Gastrocnemius medialis (tissue), 4 donors: Measurements from ENCODE around the gene RYR3. TPM values are rescaled to one million over a fixed set of nuclear protein-coding genes. Genes with fewer than 3 reads are reported as not detected.

Source experiments
- ATAC-seq, 2 donors: fragments of 150-250 bp; one replicate each; pipeline ENCODE4 v1.9.1; 2016
- DNase-seq, 2 donors: peaks; one replicate each; pipeline ENCODE4 v3.0.0-alpha.2; 2019
- H3K27ac ChIP-seq, 4 donors: fragments of 200-600 bp; sonication (generic); 1 replicate in 1 of 4; 2 replicates in 3 of 4; pipeline ENCODE4 v1.5.1; 2016 to 2018; ENCODE audit warnings: mild to moderate bottlenecking in 2 of 4, moderate library complexity in 1 of 4
- H3K27me3 ChIP-seq, 3 donors: fragments of 200-600 bp; sonication (generic) in 2 of 3; 1 replicate in 1 of 3; 2 replicates in 2 of 3; pipeline versions ENCODE4 v1.5.1 to v1.6.0; 2016 to 2019; ENCODE audit warnings: mild to moderate bottlenecking in 1 of 3, moderate library complexity in 1 of 3
- H3K36me3 ChIP-seq, 2 donors: fragments of 200-600 bp; sonication (generic) in 1 of 2; one replicate each; pipeline ENCODE4 v1.5.1; 2017 to 2018
- H3K4me1 ChIP-seq, 2 donors: fragments of 200-600 bp; sonication (generic) in 1 of 2; one replicate each; pipeline ENCODE4 v1.5.1; 2016 to 2017; ENCODE audit warnings: mild to moderate bottlenecking in 2 of 2
- H3K4me3 ChIP-seq, 4 donors: fragments of 200-600 bp; sonication (generic) in 3 of 4; 1 replicate in 1 of 4; 2 replicates in 3 of 4; pipeline ENCODE4 v1.5.1; 2016 to 2019; ENCODE audit warnings: mild to moderate bottlenecking in 2 of 4
- H3K9me3 ChIP-seq, 3 donors: fragments of 200-600 bp; sonication (generic) in 2 of 3; 1 replicate in 1 of 3; 2 replicates in 2 of 3; pipeline ENCODE4 v1.5.1; 2016 to 2019
- CTCF ChIP-seq, 5 experiments: fragments of 450-650 bp in 3 of 5; fragments of 200-600 bp in 2 of 5; sonication (generic) in 2 of 5; IDR thresholded peaks in 4 of 5; conservative IDR thresholded peaks in 1 of 5; 1 replicate in 4 of 5; 2 replicates in 1 of 5; pipeline ENCODE4 v1.5.1; 2016 to 2019; ENCODE audit warnings: antibody characterized with exemption in 5 of 5, mild to moderate bottlenecking in 3 of 5, moderate library complexity in 3 of 5
- POLR2A ChIP-seq, 2 donors: fragments of 450-650 bp; IDR thresholded peaks; one replicate each; pipeline ENCODE4 v1.6.1; 2017; ENCODE audit warnings: antibody characterized with exemption in 2 of 2, mild to moderate bottlenecking in 2 of 2, moderate library complexity in 2 of 2
- in situ Hi-C, 4 donors: fragments of 200-750 bp; cut with MboI; loops; one replicate each; pipeline versions ENCODE4 v1.15.0 to v1.8.0; 2017; ENCODE audit warnings: low sequenced_read_pairs in 4 of 4
- intact Hi-C: fragments of 100-400 bp; cut with DNase I; formaldehyde crosslinking; loops from one replicate; pipeline ENCODE4 v1.15.1; 2023; ENCODE audit warnings: low total_unique reads
- total RNA-seq, 4 donors: library from RNA; depleted of rRNA; stranded (reverse); fragments of >200 nt; gene quantifications; one replicate each; pipeline versions ENCODE4 v1.1.0 to v1.2.3, GENCODE V29; 2016

Gene RYR3
- total RNA-seq, 4 donors from 2014 or later = 7.6 to 30.9 (median 20.6) TPM

- no peaks in the 10 kb centered on the region for H3K9me3 ChIP-seq
- intact Hi-C loops (no loop called here), in situ Hi-C loops (no loop called here)
- H3K27ac ChIP-seq = no peak overlapping the region
- DNase-seq (no peak), ATAC-seq (no peak)
- no peaks in the 10 kb centered on the region for H3K4me1 ChIP-seq
- H3K27me3 ChIP-seq = no peaks in the 10 kb centered on the region
- no peaks in the 10 kb centered on the region for H3K36me3 ChIP-seq
- TF ChIP-seq POLR2A (IDR thresholded peaks at IDR 0.05) (no peak), CTCF (IDR thresholded peaks at IDR 0.05 in 4 of 5, conservative IDR thresholded peaks at IDR 0.05 in 1 of 5) (no peak)
- H3K4me3 ChIP-seq = no peak overlapping the region
Observed at GRCh38 chr15:33756961-33757360, 446.2 kb downstream of the RYR3 start.

- H3K27ac ChIP-seq = no peak overlapping the region
- TF ChIP-seq POLR2A (IDR thresholded peaks at IDR 0.05) = no peak
- no peak for TF ChIP-seq CTCF (IDR thresholded peaks at IDR 0.05 in 4 of 5, conservative IDR thresholded peaks at IDR 0.05 in 1 of 5)
- in situ Hi-C loops (no loop called here), intact Hi-C loops (no loop called here)
- H3K4me1 ChIP-seq = no peaks in the 10 kb centered on the region
- H3K4me3 ChIP-seq = no peak overlapping the region
- H3K9me3 ChIP-seq = no peaks in the 10 kb centered on the region
- H3K27me3 ChIP-seq = no peaks in the 10 kb centered on the region
- ATAC-seq (no peak), DNase-seq (no peak)
- no peaks in the 10 kb centered on the region for H3K36me3 ChIP-seq
Observed at GRCh38 chr15:33757516-33758232, 446.9 kb downstream of the RYR3 start.

- TF ChIP-seq POLR2A (IDR thresholded peaks at IDR 0.05) (no peak), CTCF (IDR thresholded peaks at IDR 0.05 in 4 of 5, conservative IDR thresholded peaks at IDR 0.05 in 1 of 5) (no peak)
- Histone ChIP-seq H3K36me3 (no peaks in the 10 kb centered on the region), H3K4me3 (no peak overlapping the region), H3K27me3 (no peaks in the 10 kb centered on the region), H3K9me3 (no peaks in the 10 kb centered on the region), H3K4me1 (no peaks in the 10 kb centered on the region), H3K27ac (no peak overlapping the region)
- ATAC-seq (no peak), DNase-seq (no peak)
- intact Hi-C loops (no loop called here), in situ Hi-C loops (no loop called here)
Observed at GRCh38 chr15:33766389-33766788, 455.6 kb downstream of the RYR3 start.

- intact Hi-C loops (no loop called here), in situ Hi-C loops (no loop called here)
- Histone ChIP-seq H3K4me1 (no peaks in the 10 kb centered on the region), H3K9me3 (no peaks in the 10 kb centered on the region), H3K4me3 (no peak overlapping the region), H3K27me3 (no peaks in the 10 kb centered on the region), H3K27ac (no peak overlapping the region), H3K36me3 (no peaks in the 10 kb centered on the region)
- TF ChIP-seq POLR2A (IDR thresholded peaks at IDR 0.05) (no peak), CTCF (IDR thresholded peaks at IDR 0.05 in 4 of 5, conservative IDR thresholded peaks at IDR 0.05 in 1 of 5) (no peak)
- ATAC-seq (no peak), DNase-seq (no peak)
Observed at GRCh38 chr15:33768670-33769190, 458.0 kb downstream of the RYR3 start.
